Body of pancreas (tissue), 4 donors: ENCODE data around the gene CDH2.

Experiments
- CTCF ChIP-seq, 7 experiments: fragments of 450-650 bp in 4 of 7; fragments of 200-600 bp in 3 of 7; sonication (generic) in 3 of 7; IDR thresholded peaks; one replicate each; pipeline ENCODE4 v1.5.1; 2016 to 2019; ENCODE audit warnings: antibody characterized with exemption in 7 of 7
- POLR2A ChIP-seq, 3 donors: fragments of 450-650 bp; IDR thresholded peaks; one replicate each; pipeline ENCODE4 v1.6.1; 2016; ENCODE audit warnings: antibody characterized with exemption in 3 of 3, mild to moderate bottlenecking in 2 of 3

DNA sequence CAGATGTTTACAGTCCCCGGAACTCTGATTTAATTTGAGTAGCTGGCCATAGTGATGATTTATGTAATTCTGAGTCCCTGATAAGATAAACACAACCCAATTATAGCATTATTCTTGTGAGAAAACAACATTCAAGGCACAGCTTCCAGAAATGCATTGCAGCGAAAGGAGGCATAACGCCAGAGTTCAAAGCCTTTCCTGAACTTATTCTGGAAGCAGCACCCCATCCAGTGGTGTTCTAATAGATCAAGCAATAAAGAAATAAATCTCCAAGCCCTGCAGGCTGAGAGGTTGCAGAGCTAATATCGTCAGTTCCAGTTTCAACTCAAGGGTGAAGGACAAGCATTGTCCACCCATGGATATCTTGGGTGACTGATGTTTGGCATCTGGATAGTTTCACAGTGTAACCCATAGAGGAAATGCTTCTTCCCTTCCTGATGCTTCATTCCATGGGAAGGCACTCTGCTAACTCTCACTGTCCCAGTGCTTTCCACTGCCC, 18.8 kb downstream of the CDH2 start:
- TF ChIP-seq CTCF (IDR thresholded peaks at IDR 0.05), result no peak
- TF ChIP-seq POLR2A (IDR thresholded peaks at IDR 0.05), result no peak
